SU-DHL-6 (cell line): ENCODE results near the gene RELN.
"Not testable (repeated sequence)": the region's sequence is repeated elsewhere in the genome, so short reads cannot be mapped to it uniquely, and the experiment has no call there.

Source experiments
- H2AFZ ChIP-seq: fragments of 200-600 bp; sonication (generic); 2 replicates; pipeline ENCODE4 v1.6.1; 2014; ENCODE audit warnings: low read depth, mild to moderate bottlenecking, moderate library complexity, mixed read lengths, antibody characterized with exemption, low read length; ENCODE audit not compliant: severe bottlenecking
- H3F3A ChIP-seq: fragments of 200-600 bp; shearing (Covaris generic); 2 replicates; pipeline ENCODE4 v1.6.0; 2016; ENCODE audit warnings: antibody characterized with exemption, mild to moderate bottlenecking; ENCODE audit not compliant: insufficient read depth
- H3K27ac ChIP-seq: fragments of 200-600 bp; sonication (generic); 2 replicates; pipeline ENCODE4 v1.5.1; 2016; ENCODE audit warnings: low read depth, mild to moderate bottlenecking, low read length, moderate library complexity, mixed read lengths
- H3K27me3 ChIP-seq: fragments of 200-600 bp; sonication (generic), shearing (Covaris generic); 2 replicates; pipeline ENCODE4 v1.6.0; 2014; ENCODE audit warnings: mild to moderate bottlenecking, low read length
- H3K36me3 ChIP-seq: fragments of 200-600 bp; sonication (generic); 2 replicates; pipeline ENCODE4 v1.6.1; 2014; ENCODE audit warnings: mild to moderate bottlenecking, low read length, mixed read lengths
- H3K4me2 ChIP-seq: fragments of 300-600, 200-600 bp; shearing (Covaris generic), sonication (generic); 2 replicates; pipeline ENCODE4 v1.6.0; 2014; ENCODE audit warnings: low read length, low read depth, mild to moderate bottlenecking; ENCODE audit not compliant: poor library complexity, severe bottlenecking
- H3K4me3 ChIP-seq: fragments of 200-600 bp; sonication (generic); 2 replicates; pipeline ENCODE4 v1.5.1; 2014; ENCODE audit warnings: antibody characterized with exemption, low read length, mild to moderate bottlenecking, mixed read lengths; ENCODE audit not compliant: insufficient read depth, poor library complexity, severe bottlenecking
- H3K79me2 ChIP-seq: fragments of 200-600 bp; sonication (generic); 2 replicates; pipeline ENCODE4 v1.6.1; 2014; ENCODE audit warnings: mild to moderate bottlenecking, low read length, moderate library complexity; ENCODE audit not compliant: insufficient read depth
- H3K9ac ChIP-seq: fragments of 200-600 bp; sonication (generic); 2 replicates; pipeline ENCODE4 v1.7.0; 2014; ENCODE audit warnings: mild to moderate bottlenecking, low read length
- H3K9me2 ChIP-seq: fragments of 200-600 bp; sonication (generic); replicated peaks from 2 replicates; pipeline ENCODE4 v1.6.1; 2014; ENCODE audit warnings: low read length; ENCODE audit not compliant: insufficient read depth
- H3K9me3 ChIP-seq: fragments of 200-600 bp; sonication (generic); 2 replicates; pipeline ENCODE4 v1.6.1; 2014; ENCODE audit warnings: low read length, mixed read lengths; ENCODE audit not compliant: insufficient read depth
- H4K20me1 ChIP-seq: fragments of 200-600 bp; sonication (generic); 2 replicates; pipeline ENCODE4 v1.6.1; 2014; ENCODE audit warnings: low read depth, mild to moderate bottlenecking, antibody characterized with exemption, low read length, moderate library complexity, mixed read lengths
- EZH2phosphoT487 ChIP-seq: fragments of 200-600 bp; sonication (generic), shearing (Covaris generic); conservative IDR thresholded peaks from 2 replicates; pipeline ENCODE4 v1.6.1; 2018; ENCODE audit warnings: mild to moderate bottlenecking, antibody characterized with exemption, low read length, moderate library complexity, mixed read lengths
- TF ChIP-seq, protein P1 (sequence below): fragments of 200-600 bp; sonication (generic); IDR thresholded peaks from one replicate; pipeline ENCODE4 v1.5.1; 2017; ENCODE audit warnings: antibody characterized with exemption, mild to moderate bottlenecking, low read length, moderate library complexity; ENCODE audit not compliant: insufficient read depth, poor library complexity, severe bottlenecking

RELN gene

GRCh38 chr7:103989200-103989784, at the start of gene RELN:
Gene RELN, minus strand, starts transcription at chr7:103989658. Its CDS starts 302 bp downstream, at chr7:103989356.
- Histone ChIP-seq H3K9ac (no peak within 1 kb of the TSS), H3K9me2 (no peaks in the 10 kb centered on the region), H3K4me2 (no peak within 1 kb of the TSS), H3K4me3 (no peak within 1 kb of the TSS), H2AFZ (no peak within 1 kb of the TSS), H3K27ac (no peak within 1 kb of the TSS), H3F3A (no peaks in the 10 kb centered on the region), H3K36me3 (no peaks in the 10 kb centered on the region), H3K27me3 (no peaks in the 10 kb centered on the region), H3K9me3 (no peaks in the 10 kb centered on the region), H4K20me1 (no peaks in the 10 kb centered on the region), H3K79me2 (no peaks in the 10 kb centered on the region)
- TF ChIP-seq, protein P1, sequence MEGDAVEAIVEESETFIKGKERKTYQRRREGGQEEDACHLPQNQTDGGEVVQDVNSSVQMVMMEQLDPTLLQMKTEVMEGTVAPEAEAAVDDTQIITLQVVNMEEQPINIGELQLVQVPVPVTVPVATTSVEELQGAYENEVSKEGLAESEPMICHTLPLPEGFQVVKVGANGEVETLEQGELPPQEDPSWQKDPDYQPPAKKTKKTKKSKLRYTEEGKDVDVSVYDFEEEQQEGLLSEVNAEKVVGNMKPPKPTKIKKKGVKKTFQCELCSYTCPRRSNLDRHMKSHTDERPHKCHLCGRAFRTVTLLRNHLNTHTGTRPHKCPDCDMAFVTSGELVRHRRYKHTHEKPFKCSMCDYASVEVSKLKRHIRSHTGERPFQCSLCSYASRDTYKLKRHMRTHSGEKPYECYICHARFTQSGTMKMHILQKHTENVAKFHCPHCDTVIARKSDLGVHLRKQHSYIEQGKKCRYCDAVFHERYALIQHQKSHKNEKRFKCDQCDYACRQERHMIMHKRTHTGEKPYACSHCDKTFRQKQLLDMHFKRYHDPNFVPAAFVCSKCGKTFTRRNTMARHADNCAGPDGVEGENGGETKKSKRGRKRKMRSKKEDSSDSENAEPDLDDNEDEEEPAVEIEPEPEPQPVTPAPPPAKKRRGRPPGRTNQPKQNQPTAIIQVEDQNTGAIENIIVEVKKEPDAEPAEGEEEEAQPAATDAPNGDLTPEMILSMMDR: no peak
- TF ChIP-seq EZH2phosphoT487: no peak

GRCh38 chr7:104038136-104038535, 48.7 kb upstream of the RELN start:
- H3K9ac ChIP-seq: no peak overlapping the region
- no peak overlapping the region for H3K4me3 ChIP-seq
- no peak overlapping the region for H3K27ac ChIP-seq
- no peaks in the 10 kb centered on the region for H3K9me2 ChIP-seq
- no peak overlapping the region for H2AFZ ChIP-seq
- H3F3A ChIP-seq: no peaks in the 10 kb centered on the region
- H3K79me2 ChIP-seq: no peaks in the 10 kb centered on the region
- no peaks in the 10 kb centered on the region for H3K27me3 ChIP-seq
- H4K20me1 ChIP-seq: no peaks in the 10 kb centered on the region
- no peaks in the 10 kb centered on the region for H3K36me3 ChIP-seq
- H3K9me3 ChIP-seq: no peaks in the 10 kb centered on the region
- TF ChIP-seq EZH2phosphoT487: no peak
- TF ChIP-seq, protein P1: no peak
- no peak overlapping the region for H3K4me2 ChIP-seq

DNA sequence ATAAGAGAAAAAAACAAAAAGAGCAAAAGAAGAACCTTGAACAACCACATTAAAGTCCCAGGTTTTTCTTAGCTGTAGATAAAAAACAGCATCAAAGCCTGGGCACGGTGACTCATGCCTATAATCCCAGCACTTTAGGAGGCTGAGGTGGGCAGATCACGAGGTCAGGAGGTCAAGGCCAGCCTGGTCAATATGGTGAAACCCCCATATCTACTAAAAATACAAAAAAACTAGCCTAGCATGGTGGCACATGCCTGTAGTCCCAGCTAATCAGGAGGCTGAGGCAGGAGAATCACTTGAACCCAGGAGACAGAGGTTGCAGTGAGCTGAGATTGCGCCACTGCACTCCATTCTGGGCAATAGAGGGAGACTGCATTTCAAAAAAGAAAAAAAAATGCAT, 47.4 kb upstream of the RELN start:
- H3F3A ChIP-seq, H4K20me1 ChIP-seq, H3K79me2 ChIP-seq, H3K9me2 ChIP-seq, H3K36me3 ChIP-seq, H2AFZ ChIP-seq, H3K27me3 ChIP-seq, H3K4me2 ChIP-seq, H3K27ac ChIP-seq, H3K9ac ChIP-seq, H3K4me3 ChIP-seq, H3K9me3 ChIP-seq: not testable (repeated sequence)

- H3K9ac ChIP-seq: no peak overlapping the region
- no peaks in the 10 kb centered on the region for H3F3A ChIP-seq
- H3K27me3 ChIP-seq: no peaks in the 10 kb centered on the region
- no peak overlapping the region for H3K27ac ChIP-seq
- H3K9me3 ChIP-seq: no peaks in the 10 kb centered on the region
- H3K36me3 ChIP-seq: no peaks in the 10 kb centered on the region
- H3K4me3 ChIP-seq: no peak overlapping the region
- no peaks in the 10 kb centered on the region for H4K20me1 ChIP-seq
- no peak overlapping the region for H3K4me2 ChIP-seq
- no peak overlapping the region for H2AFZ ChIP-seq
- no peaks in the 10 kb centered on the region for H3K9me2 ChIP-seq
- no peaks in the 10 kb centered on the region for H3K79me2 ChIP-seq
- TF ChIP-seq, protein P1: no peak
- TF ChIP-seq EZH2phosphoT487: no peak
These were observed 45.9 kb upstream of the RELN start for GRCh38 chr7:104035351-104035750.
